GM12873 (cell line): ENCODE measurements around the gene SHTN1.

Experiments
- TF ChIP-seq, protein P1 (sequence below): IDR thresholded peaks from 2 replicates; pipeline ENCODE4 v1.5.1; 2012; ENCODE audit warnings: low read depth, mild to moderate bottlenecking, moderate library complexity, low read length, control low read depth; ENCODE audit not compliant: insufficient read depth; ENCODE audit errors: missing control alignments

The SHTN1 gene

DNA sequence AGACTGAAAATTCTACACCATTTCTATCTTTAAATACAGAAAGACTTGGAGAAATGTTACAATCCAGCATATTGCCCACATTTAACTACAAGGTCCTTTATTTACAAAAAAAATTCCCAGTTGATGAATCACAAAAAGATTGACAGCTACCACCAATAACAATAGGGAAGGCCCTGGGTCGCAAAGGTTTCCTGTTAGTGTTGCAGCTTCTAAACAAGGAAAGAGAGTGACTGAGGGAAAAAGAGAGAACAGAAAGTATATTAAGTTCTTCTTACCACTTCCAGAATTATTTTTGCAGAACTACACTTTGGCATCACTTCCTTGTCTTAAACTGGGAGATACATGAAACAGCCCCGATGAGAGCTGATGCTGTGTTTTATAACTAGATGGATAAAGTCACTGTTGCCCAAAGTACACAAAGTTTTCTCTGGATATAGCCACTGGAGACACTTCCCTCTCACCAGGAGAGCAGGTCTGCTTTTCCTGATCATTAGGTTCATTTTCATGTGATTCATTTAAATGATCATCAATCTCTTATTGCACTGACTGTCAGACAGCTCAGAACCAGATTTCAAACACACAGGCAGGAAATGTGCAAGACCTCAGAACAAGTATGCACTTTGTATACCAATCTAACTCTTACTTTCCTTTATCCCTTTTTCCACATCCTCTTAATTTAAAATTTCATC, 57.0 kb downstream of the SHTN1 start:
- TF ChIP-seq, protein P1, sequence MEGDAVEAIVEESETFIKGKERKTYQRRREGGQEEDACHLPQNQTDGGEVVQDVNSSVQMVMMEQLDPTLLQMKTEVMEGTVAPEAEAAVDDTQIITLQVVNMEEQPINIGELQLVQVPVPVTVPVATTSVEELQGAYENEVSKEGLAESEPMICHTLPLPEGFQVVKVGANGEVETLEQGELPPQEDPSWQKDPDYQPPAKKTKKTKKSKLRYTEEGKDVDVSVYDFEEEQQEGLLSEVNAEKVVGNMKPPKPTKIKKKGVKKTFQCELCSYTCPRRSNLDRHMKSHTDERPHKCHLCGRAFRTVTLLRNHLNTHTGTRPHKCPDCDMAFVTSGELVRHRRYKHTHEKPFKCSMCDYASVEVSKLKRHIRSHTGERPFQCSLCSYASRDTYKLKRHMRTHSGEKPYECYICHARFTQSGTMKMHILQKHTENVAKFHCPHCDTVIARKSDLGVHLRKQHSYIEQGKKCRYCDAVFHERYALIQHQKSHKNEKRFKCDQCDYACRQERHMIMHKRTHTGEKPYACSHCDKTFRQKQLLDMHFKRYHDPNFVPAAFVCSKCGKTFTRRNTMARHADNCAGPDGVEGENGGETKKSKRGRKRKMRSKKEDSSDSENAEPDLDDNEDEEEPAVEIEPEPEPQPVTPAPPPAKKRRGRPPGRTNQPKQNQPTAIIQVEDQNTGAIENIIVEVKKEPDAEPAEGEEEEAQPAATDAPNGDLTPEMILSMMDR: no peak

DNA sequence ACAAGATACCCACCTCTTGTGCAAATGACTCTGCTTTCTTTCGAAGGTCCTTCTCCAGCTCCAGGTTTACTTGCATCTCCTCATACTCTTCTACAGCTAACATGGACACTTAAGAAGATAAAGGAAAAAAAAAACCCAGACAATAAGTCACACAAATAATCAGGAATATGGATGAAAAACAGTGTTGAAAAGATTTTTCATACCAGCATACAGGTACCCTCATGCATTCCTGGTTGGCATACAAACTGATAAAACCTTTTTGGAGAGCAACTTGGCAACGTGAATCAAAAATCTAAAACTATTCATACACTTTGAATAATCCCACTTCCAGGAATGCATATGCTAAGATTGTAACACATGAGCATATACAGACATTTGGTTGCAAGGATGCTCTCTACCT, 60.1 kb downstream of the SHTN1 start:
- TF ChIP-seq, protein P1: no peak

DNA sequence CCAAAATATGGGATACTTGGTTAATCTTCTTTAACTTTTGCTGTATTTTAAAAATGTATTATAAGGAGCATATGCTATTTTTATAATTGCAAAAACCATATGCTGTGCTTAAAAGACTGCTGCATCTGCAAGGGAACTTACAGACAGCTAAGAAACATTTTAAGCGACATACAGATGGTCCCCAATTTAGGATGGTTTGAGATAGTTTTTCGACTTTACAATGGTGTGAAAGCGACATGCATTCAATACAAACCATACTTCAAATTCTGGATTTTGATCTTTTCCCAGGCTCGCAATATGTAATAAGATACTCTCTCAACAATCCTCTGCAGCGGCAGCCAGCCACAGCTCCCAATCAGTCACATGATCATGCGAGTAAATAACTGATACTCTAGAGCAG, 73.2 kb downstream of the SHTN1 start:
- TF ChIP-seq, protein P1: no peak

DNA sequence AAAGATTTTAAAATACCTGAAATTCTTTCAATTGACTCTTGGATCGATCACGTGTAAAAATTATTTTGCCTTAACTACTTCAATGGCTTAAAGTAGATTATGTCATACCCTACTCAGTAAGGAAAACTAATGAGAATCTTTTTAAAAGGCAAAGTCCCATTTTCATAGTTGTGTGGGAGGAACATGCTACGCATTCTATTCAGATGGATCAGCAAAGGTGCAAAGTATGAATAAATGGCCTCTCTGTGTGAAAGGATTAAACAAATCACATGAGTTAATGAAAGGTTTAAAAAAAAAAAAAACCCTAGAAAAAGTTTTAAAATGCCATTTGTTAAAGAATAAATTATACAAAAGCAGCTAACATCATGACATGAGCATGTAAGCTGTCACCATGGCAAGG, 78.6 kb downstream of the SHTN1 start:
- TF ChIP-seq, protein P1: no peak

DNA sequence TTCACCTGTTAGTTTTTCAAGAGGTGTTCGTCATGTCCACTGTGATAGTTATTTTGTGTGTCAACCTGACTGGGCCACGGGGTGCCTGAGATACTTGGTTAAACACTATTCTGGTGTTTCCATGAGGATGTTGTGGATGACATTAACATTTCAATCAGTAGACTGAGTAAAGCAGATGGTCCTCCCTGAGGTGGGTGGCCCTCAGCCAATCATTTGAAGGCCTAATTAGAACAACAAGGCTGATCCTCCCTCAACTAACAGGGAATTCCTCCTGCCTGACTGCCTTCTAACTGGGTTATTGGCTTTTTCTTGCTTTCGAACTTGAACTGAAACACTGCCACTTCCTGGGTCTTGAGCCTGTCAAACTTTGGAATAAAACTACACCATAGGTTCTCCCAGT, 79.9 kb downstream of the SHTN1 start:
- TF ChIP-seq, protein P1: no peak

DNA sequence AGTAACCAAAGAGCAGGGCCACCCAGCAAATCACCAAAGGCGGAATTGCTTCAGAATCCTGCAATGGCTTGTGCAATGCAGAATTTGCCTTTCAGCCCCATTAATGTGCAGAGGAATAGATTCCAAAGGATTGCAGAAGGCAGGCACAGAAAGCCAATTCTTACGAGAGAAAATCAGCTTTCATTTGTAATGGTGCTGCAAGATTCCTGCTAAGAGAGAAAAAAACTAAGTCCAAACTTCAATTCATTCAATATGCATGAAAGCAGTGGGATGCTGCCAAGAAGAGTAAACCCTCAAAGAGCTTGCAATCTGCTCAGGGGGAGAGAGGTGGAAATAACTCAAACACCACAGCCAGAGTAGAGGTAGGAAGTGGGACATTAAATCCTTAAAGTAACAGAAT, 85.3 kb downstream of the SHTN1 start:
- TF ChIP-seq, protein P1: no peak

DNA sequence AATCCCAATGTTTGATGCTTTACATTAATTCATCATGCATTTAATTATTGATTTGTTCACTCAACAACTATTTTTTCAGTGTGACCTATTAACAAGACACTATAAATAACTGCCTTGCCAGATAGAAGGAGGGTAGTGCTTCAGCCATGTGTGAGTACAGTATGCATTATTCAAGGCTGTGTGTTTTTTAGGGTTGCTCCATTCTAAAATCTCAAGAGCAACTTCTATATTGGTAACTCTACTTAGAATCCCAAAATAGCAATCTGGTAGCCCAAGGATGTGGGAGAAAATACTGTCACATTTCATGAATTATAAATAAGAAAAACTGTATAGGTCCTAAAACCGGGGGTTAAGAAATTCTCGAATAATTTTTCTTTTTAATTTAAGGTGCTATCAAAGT, 85.8 kb downstream of the SHTN1 start:
- TF ChIP-seq, protein P1: no peak
